ENCODE results near the gene TSC2. TPM values are rescaled to one million over a fixed set of nuclear protein-coding genes. Genes with fewer than 3 reads are reported as not detected.
A peak's percentile ranks its signal among the peaks of the same experiment; 100 is the strongest.

Gene TSC2
- 24.5 and 63.6 TPM in 2 replicates for total RNA-seq

- peak; percentile 91 for DNase-seq (ENCODE audit: low read depth)
These were observed at the start of gene TSC2, which contains the start of gene NTHL1 for GRCh38 chr16:2047330-2048115. Gene TSC2, plus strand, starts transcription at chr16:2047985. Its CDS starts 631 bp downstream, at chr16:2048616. Gene NTHL1, minus strand, starts transcription at chr16:2047834. Its CDS starts 11 bp downstream, at chr16:2047823.

- DNase-seq (ENCODE audit: low read depth), result no peak
These were observed 49.4 kb upstream of the TSC2 start for GRCh38 chr16:1998360-1998835.

- DNase-seq (ENCODE audit: low read depth), result no peak
These were observed 48.7 kb upstream of the TSC2 start for GRCh38 chr16:1998852-1999801.

DNA sequence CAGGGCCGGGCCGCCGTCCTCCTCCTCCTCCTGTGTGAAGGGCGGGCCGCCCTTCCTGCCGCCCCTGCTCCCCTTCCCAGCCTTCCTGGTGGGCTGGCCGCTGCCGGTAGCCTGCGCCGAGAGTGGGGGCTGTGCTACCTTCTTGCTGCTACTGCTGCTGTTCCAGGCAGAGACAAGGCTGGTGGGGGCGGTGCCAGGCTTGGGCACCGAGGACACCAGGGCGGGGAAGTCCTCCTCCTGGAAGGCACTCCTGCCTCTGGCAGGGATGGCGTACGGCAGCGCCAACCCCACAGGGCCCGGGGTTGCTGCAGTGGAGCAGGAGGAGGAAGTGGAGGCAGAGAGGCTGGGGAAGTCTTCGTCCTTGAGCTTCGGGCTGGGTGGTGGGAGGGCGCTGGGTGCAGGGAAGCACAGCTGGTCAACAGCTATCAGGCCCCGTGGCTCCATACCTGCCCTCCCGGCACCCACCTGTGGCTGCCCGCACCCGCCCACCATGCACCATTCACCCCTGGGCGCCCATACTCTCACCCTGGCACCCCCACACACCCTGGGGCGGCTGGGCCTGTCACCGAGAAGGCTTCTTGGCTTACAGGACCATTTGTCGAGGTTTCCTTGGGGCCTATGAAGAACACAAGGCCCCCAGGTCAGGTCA is 47.8 kb upstream of the TSC2 start:
- no peak for DNase-seq (ENCODE audit: low read depth)

DNA sequence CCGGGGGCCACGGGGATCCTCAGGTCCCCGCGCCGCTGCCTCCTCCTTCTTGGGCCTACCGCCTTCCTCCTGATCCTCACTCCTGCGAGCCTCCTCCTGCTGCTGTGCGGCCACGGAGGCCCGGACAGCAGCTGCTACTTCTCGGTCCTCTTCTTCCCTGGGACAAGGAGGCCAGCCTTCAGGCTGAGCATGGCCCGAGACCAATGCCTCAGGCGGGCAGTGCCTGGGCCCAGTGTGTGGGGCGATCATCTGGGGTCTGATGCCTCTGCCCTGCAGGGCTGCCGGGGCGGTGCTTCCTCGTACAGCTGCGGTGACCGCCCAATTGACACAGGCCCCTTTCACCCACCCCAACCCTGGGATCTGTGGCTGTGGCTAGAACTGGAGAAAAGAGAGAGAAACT is 46.8 kb upstream of the TSC2 start:
- DNase-seq (ENCODE audit: low read depth), result no peak

- DNase-seq (ENCODE audit: low read depth), result no peak
These were observed 46.1 kb upstream of the TSC2 start for GRCh38 chr16:2001456-2002355.

GRCh38 chr16:2002406-2003230 is 45.2 kb upstream of the TSC2 start:
- no peak for DNase-seq (ENCODE audit: low read depth)

DNA sequence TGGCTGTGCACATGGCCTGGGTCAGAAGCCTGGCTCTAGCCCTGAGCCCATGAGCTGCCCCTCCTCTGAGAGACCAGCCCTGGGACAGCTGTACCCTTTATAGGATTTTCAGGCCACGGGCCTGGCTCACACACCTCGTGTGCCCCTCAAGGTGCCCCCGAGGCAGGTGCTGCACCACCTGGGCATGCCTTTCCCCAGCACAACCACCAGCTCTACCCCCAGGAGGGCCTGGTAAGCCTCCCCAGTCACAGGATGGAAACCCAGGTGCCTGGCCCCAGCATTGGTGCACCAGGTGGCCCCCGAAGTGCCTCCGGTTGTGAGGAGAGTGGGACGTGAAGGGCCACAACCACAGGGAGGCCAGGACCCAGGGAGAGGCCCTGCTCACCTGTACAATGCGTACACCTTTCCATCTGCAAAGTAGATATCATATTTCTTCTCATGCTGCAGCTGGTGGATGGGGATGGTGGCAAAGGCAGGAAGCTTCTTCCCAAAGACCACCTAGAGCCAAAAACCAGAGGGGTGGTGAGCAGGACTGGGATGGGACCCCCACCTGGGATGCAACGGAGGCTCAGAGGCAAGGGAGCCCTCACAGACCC is 44.5 kb upstream of the TSC2 start:
- DNase-seq (ENCODE audit: low read depth), result no peak

DNA sequence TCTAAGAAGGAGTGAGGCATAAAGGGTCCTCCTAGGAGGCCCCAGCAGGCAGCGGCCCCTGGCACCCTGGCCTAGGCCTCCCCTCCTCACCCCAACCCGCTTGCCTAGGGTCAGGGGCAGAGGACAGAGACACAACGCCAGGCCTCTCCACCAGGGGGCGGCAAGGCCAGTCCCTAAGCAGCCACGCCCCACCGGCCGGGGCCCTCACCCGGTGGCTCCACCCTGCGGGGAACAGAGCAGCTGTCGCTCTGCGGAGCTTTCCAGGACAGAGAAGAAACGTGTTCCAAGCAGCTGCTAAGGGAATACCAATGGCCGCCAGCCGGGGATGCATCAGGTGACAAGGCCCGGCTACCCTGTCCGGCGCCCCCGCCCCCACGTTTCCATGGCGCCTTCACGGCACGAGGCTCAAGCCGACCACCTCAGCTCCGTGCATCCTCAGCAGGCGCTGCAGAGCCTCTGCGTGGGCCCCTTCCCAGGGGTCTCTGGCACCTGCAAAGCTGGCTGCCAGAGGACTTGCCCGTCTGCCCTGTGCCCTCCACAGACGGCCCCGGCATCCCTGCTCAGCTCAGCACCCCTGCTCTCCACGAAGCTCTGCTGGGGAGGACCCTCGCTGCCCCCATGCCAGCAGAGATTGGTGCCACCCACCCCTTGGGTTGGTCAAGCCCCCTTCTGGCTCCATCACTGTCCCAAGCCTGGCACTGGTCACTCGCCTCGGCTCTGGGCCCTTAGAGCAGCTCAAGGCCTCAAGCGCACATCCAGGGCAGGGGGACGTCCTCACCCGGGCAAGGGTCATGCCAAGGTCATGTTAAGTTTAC is 43.8 kb upstream of the TSC2 start:
- peak; percentile 61 for DNase-seq (ENCODE audit: low read depth)

DNA sequence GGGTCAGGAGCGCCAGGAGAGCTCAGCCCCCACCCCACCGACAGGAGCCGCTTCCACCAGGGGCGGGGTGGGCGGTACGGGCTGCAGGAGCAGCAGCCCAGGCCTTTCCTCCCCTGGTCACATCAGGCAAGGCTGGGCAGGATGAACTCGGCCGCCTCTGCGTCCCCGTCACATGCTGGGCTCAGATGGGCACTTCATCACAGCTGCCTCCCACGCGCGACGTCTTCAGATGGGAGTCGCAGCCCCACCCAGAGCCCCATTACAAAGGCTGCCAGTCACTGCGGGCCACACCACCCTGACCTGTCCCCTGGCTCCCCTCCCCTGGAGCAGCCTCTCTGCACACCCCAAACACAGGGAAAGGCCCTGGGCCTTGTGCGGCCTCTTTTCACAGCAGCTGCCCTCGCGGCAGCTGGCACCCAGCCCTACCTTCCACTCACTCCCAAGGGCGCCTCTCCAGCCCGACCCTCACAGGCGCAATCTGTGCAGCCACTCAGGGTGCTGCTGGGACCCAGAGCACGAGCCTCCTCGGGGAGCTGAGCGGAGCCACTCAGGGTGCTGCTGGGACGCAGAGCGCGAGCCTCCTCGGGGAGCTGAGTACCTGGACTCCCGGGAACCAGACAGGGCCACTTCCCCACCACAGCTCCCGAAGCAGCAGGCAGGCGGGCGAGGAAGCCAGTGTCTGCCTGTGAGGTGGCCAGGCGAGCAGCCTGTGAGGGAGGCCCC is 42.8 kb upstream of the TSC2 start:
- DNase-seq (ENCODE audit: low read depth), result no peak

DNA sequence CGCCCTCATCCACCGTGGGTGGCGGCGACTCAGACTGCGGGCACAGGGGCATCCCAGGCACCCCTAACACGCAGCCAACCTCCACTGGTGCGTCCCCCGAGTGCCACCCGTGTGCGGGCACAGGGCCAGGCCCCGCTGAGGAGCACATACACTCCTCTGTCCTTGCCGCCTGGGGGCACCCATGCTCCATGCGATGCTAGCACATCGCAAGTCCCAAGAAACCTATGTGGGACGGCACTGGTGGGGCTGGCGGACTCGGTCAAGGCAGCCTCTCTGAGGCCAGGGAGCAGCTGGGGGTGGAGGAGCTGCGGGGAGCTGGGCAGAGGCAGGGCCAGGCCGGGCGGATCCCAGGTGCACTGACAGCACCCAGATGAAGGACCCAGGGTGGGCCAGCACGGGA is 42.1 kb upstream of the TSC2 start:
- no peak for DNase-seq (ENCODE audit: low read depth)

GRCh38 chr16:2006317-2006716 is 41.5 kb upstream of the TSC2 start:
- DNase-seq (ENCODE audit: low read depth), result no peak

DNA sequence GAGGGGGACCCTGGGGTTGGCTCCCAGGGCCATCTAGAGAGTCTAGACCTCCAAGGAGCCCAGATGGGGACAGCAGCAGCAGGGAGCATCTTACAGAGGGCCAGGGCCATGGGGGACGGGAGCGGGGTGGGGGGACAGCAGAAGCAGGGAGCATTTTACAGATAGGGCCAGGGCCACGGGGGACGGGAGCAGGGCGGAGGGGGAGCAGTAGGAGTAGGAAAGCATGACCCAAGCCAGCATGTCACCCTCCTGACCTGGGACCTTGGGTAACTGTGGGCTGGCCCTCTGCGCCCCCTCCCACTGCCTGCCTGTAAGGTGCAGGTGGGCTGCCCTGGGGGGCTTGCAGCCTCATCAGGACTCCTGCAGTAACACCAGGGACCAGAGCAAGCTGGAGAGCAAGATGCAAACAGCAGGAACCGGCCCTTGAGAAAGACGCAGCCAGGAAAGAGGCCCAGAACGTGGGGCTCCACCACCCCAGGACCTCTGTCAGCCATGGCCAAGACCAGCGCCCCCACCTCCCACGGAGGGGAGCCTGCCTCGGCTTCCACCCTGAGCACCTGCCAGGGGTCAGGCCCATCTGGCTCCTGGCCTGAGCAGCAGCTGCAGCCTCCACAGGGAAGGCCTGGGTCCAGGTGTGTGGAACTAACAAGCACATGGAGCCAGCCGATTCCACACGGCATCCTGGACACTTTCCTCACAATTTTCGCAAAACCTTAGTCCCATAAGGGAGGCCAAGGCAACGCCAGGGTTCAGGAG is 40.5 kb upstream of the TSC2 start:
- DNase-seq (ENCODE audit: low read depth), result no peak

GRCh38 chr16:2008009-2008526 is 39.7 kb upstream of the TSC2 start:
- peak; percentile 7 for DNase-seq (ENCODE audit: low read depth)

DNA sequence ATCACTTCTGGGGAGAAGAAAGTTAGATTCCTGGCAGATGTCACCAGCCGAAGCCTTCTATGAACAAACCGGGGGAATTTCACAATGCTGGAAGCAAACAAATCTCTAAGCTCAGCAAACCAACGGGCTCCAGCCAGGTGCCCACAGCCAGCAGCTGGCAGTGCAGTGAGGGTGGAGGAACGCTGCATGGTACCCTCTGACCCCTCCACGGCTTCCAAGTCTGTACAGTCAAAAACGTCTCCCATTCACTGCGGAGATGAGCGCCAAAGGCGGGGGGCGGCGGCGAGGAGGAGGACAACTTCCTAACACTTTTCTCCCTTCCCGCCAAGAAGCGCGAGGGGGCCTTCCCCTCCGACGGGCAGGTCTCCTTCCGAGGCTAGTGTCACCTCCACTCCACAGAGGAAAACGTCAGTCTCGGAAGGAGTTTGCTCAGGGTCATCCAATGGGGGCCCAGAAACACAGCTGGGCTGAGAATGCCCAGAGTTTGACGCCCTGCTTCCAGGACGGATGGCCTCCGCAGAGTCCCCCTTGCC is 39.1 kb upstream of the TSC2 start:
- peak; percentile 34 for DNase-seq (ENCODE audit: low read depth)

DNA sequence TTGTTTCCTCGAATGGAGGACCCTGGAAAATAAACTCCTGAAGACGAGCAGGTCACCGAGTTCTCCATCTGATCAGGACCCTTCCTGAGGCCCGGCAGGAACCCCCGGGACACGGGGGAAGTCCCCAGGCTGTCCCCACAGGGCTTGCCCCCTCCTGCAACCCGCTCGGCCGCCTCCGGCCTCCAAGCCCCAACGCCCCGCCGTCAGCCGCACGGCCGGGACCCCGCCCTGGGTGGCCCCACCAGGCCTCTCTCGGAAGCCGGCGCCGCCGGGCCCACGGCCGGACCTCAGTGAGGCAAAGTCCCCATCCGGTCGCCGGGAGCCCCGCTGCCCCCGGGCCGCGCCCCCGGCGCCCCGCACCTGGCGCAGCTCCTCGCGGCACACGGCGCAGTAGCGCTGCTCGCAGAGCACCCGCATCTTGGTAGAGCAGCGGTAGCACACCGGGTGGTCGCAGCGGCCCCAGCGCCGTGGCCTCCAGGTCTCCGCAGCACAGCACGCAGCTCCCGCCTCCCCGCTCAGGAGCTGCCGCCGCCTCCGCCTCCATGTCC is 38.5 kb upstream of the TSC2 start:
- no peak for DNase-seq (ENCODE audit: low read depth)
